WTC11 (cell line): ENCODE measurements around the gene SPHK2. TPM values are rescaled to one million over a fixed set of nuclear protein-coding genes. Genes with fewer than 3 reads are reported as not detected.

Experiments
- ATAC-seq: fragments of 200-7000 bp; cut with Tn5 transposase; 2 replicates; pipeline ENCODE4 v1.10.0; 2021; ENCODE audit warnings: mild to moderate bottlenecking, moderate library complexity
- CTCF ChIA-PET: fragments of 300-600 bp; sonication (Branson Sonifier 250); formaldehyde crosslinking; loops from one replicate; lab custom pipeline; 2021; ENCODE audit warnings: antibody characterized with exemption; lab: Charles Lee
- POLR2A ChIA-PET: fragments of 350-600 bp; sonication (Branson Sonifier 250); formaldehyde crosslinking; loops from one replicate; lab custom pipeline; 2021; ENCODE audit warnings: antibody characterized with exemption; lab: Charles Lee
- DNase-seq: peaks from one replicate; pipeline ENCODE4 v3.0.0; 2021; ENCODE audit warnings: low spot score
- H3K27ac Mint-ChIP-seq: 2 replicates; pipeline ENCODE4 v1.8.0; 2021; ENCODE audit warnings: mixed read lengths
- H3K27me3 Mint-ChIP-seq: 2 replicates; pipeline ENCODE4 v1.8.0; 2021; ENCODE audit warnings: low read depth, mild to moderate bottlenecking, moderate library complexity, mixed read lengths
- H3K36me3 Mint-ChIP-seq: 2 replicates; pipeline ENCODE4 v1.8.0; 2021; ENCODE audit warnings: mixed read lengths
- H3K4me1 Mint-ChIP-seq: 2 replicates; pipeline ENCODE4 v1.8.0; 2022; ENCODE audit warnings: mixed read lengths
- H3K4me3 Mint-ChIP-seq: 2 replicates; pipeline ENCODE4 v1.8.0; 2021; ENCODE audit warnings: mild to moderate bottlenecking, moderate library complexity, mixed read lengths
- H3K9me3 Mint-ChIP-seq: 2 replicates; pipeline ENCODE4 v1.8.0; 2021; ENCODE audit warnings: mixed read lengths
- CREB1 ChIP-seq: sonication (generic); formaldehyde crosslinking; IDR thresholded peaks from 2 replicates; pipeline ENCODE4 v1.8.0; 2023; ENCODE audit warnings: mild to moderate bottlenecking, missing genetic modification reagents
- CREM ChIP-seq: sonication (generic); formaldehyde crosslinking; IDR thresholded peaks from 2 replicates; pipeline ENCODE4 v1.8.1; 2022; ENCODE audit warnings: mild to moderate bottlenecking, missing genetic modification reagents, moderate library complexity
- CTCF ChIP-seq: fragments of 200-600 bp; IDR thresholded peaks from 2 replicates; pipeline ENCODE4 v1.8.0; 2022; ENCODE audit warnings: antibody characterized with exemption
- FOXK1 ChIP-seq: sonication (generic); formaldehyde crosslinking; IDR thresholded peaks from 2 replicates; pipeline ENCODE4 v1.8.0; 2022; ENCODE audit warnings: mild to moderate bottlenecking, moderate library complexity, missing genetic modification reagents
- GTF2I ChIP-seq: fragments of 250-450 bp; sonication (Bioruptor Pico); conservative IDR thresholded peaks from 2 replicates; pipeline ENCODE4 v1.4.0; 2021; ENCODE audit warnings: mild to moderate bottlenecking
- JUN ChIP-seq: sonication (generic); formaldehyde crosslinking; IDR thresholded peaks from 2 replicates; pipeline ENCODE4 v1.8.0; 2023; ENCODE audit warnings: mild to moderate bottlenecking, missing genetic modification reagents
- KAT7 ChIP-seq: sonication (generic); formaldehyde crosslinking; IDR thresholded peaks from 2 replicates; pipeline ENCODE4 v1.8.1; 2023; ENCODE audit warnings: missing genetic modification reagents, mild to moderate bottlenecking, borderline replicate concordance
- MAX ChIP-seq: sonication (generic); formaldehyde crosslinking; IDR thresholded peaks from 2 replicates; pipeline ENCODE4 v1.8.0; 2022; ENCODE audit warnings: mild to moderate bottlenecking, missing genetic modification reagents
- MXD4 ChIP-seq: fragments of 250-450 bp; sonication (Bioruptor Pico); IDR thresholded peaks from 2 replicates; pipeline ENCODE4 v1.8.0; 2021; ENCODE audit warnings: mild to moderate bottlenecking, moderate library complexity, borderline replicate concordance
- MYBL2 ChIP-seq: sonication (generic); formaldehyde crosslinking; IDR thresholded peaks from 2 replicates; pipeline ENCODE4 v1.8.1; 2023; ENCODE audit warnings: mild to moderate bottlenecking, moderate library complexity, missing genetic modification reagents
- OVOL2 ChIP-seq: fragments of 250-450 bp; sonication (Bioruptor Pico); IDR thresholded peaks from 2 replicates; pipeline ENCODE4 v1.9.0; 2021; ENCODE audit warnings: mild to moderate bottlenecking, borderline replicate concordance
- PRDM15 ChIP-seq: sonication (generic); formaldehyde crosslinking; IDR thresholded peaks from 2 replicates; pipeline ENCODE4 v1.8.0; 2022; ENCODE audit warnings: missing genetic modification reagents
- PREB ChIP-seq: sonication (generic); formaldehyde crosslinking; IDR thresholded peaks from 2 replicates; pipeline ENCODE4 v1.8.1; 2022; ENCODE audit warnings: mild to moderate bottlenecking, missing genetic modification reagents, moderate library complexity, borderline replicate concordance
- RELA ChIP-seq: sonication (generic); formaldehyde crosslinking; IDR thresholded peaks from 2 replicates; pipeline ENCODE4 v1.8.1; 2022; ENCODE audit warnings: missing genetic modification reagents, mild to moderate bottlenecking, borderline replicate concordance
- SP1 ChIP-seq: sonication (generic); formaldehyde crosslinking; conservative IDR thresholded peaks from 2 replicates; pipeline ENCODE4 v1.8.1; 2022; ENCODE audit warnings: missing genetic modification reagents
- ZBTB43 ChIP-seq: sonication (generic); formaldehyde crosslinking; IDR thresholded peaks from 2 replicates; pipeline ENCODE4 v1.8.1; 2023; ENCODE audit warnings: mild to moderate bottlenecking, missing genetic modification reagents
- ZMAT4 ChIP-seq: fragments of 250-450 bp; sonication (Bioruptor Pico); IDR thresholded peaks from 2 replicates; pipeline ENCODE4 v1.9.0; 2021; ENCODE audit warnings: mild to moderate bottlenecking
- ZNF121 ChIP-seq: sonication (generic); formaldehyde crosslinking; IDR thresholded peaks from 2 replicates; pipeline ENCODE4 v1.8.0; 2023; ENCODE audit warnings: missing genetic modification reagents
- ZNF138 ChIP-seq: sonication (generic); formaldehyde crosslinking; conservative IDR thresholded peaks from 2 replicates; pipeline ENCODE4 v1.8.1; 2022; ENCODE audit warnings: mild to moderate bottlenecking, moderate library complexity, missing genetic modification reagents
- ZNF219 ChIP-seq: sonication (generic); formaldehyde crosslinking; IDR thresholded peaks from 2 replicates; pipeline ENCODE4 v1.8.0; 2023; ENCODE audit warnings: missing genetic modification reagents, mild to moderate bottlenecking, borderline replicate concordance
- ZNF232 ChIP-seq: sonication (generic); formaldehyde crosslinking; IDR thresholded peaks from 2 replicates; pipeline ENCODE4 v1.8.0; 2022; ENCODE audit warnings: mild to moderate bottlenecking, missing genetic modification reagents
- ZNF263 ChIP-seq: sonication (generic); formaldehyde crosslinking; IDR thresholded peaks from 2 replicates; pipeline ENCODE4 v1.8.1; 2022; ENCODE audit warnings: low read depth, mild to moderate bottlenecking, moderate library complexity, missing genetic modification reagents
- ZNF317 ChIP-seq: sonication (generic); formaldehyde crosslinking; IDR thresholded peaks from 2 replicates; pipeline ENCODE4 v1.8.1; 2023; ENCODE audit warnings: low read depth, mild to moderate bottlenecking, moderate library complexity, missing genetic modification reagents, borderline replicate concordance
- ZNF416 ChIP-seq: fragments of 250-450 bp; sonication (Bioruptor Pico); IDR thresholded peaks from 2 replicates; pipeline ENCODE4 v1.9.0; 2021; ENCODE audit warnings: mild to moderate bottlenecking, inconsistent platforms
- ZNF423 ChIP-seq: fragments of 250-450 bp; sonication (Bioruptor Pico); IDR thresholded peaks from 2 replicates; pipeline ENCODE4 v2.1.2; 2022; ENCODE audit warnings: mild to moderate bottlenecking, moderate library complexity
- ZNF425 ChIP-seq: fragments of 250-450 bp; sonication (Bioruptor Pico); conservative IDR thresholded peaks from 2 replicates; pipeline ENCODE4 v1.9.0; 2021; ENCODE audit warnings: mild to moderate bottlenecking
- total RNA-seq: library from RNA; stranded (reverse); gene quantifications from 3 replicates; pipeline ENCODE4 v1.2.3, GENCODE V29; 2021

The SPHK2 gene
- total RNA-seq, 1 experiment from 2014 or later = 64.6 TPM

GRCh38 chr19:48646001-48646721, 26.9 kb downstream of the SPHK2 start, which contains the start of gene CA11 (continued):
- no peak for TF ChIP-seq ZNF425
- peak; percentile 61; the same call in 1 of the 2 replicates for TF ChIP-seq FOXK1 (CRISPR knock-in tag)
- no peak for TF ChIP-seq PRDM15
- no peak for TF ChIP-seq RELA
- 0 out of 2 replicates have a peak, but pooled peaks have one; percentile 48 for TF ChIP-seq ZNF232
- no peak for TF ChIP-seq ZNF423 (CRISPR knock-in tag)
- 0 out of 2 replicates have a peak, but pooled peaks have one; percentile 24 for TF ChIP-seq ZNF416
- TF ChIP-seq MAX (CRISPR knock-in tag) = peak; percentile 80
- TF ChIP-seq OVOL2 (CRISPR knock-in tag) = no peak
- TF ChIP-seq ZBTB43 (CRISPR knock-in tag) = 0 out of 2 replicates have a peak, but pooled peaks have one; percentile 33

GRCh38 chr19:48646722-48647216, 27.5 kb downstream of the SPHK2 start:
- ChIA-PET POLR2A (interaction anchor here (0.5 to 0.9 kb wide), 3 partner anchors 141 to 782 kb away, joined by 3 to 4 read pairs (median 3); no protein-coding TSS in a partner anchor), CTCF (interaction anchor here (1.4 to 2.4 kb wide), 8 partner anchors 10 to 196 kb away, joined by 5 to 41 read pairs (median 10); partner anchors contain the start of genes DBP, FUT2 and RASIP1)
- Mint-ChIP-seq H3K9me3 (peaks cover 5% of the 10 kb centered on the region), H3K27ac (no peak overlapping the region), H3K36me3 (no peaks in the 10 kb centered on the region), H3K27me3 (no peaks in the 10 kb centered on the region; the same call in 1 of the 2 replicates), H3K4me3 (peak overlapping the region; percentile 85), H3K4me1 (peaks cover 9% of the 10 kb centered on the region)
- DNase-seq = no peak
- ATAC-seq = no peak
- TF ChIP-seq PREB (CRISPR knock-in tag) = no peak
- TF ChIP-seq ZNF263 (CRISPR knock-in tag) = peak; percentile 66; the same call in 1 of the 2 replicates
- TF ChIP-seq ZNF121 (CRISPR knock-in tag) = peak; percentile 18
- TF ChIP-seq GTF2I (CRISPR knock-in tag) = no peak
- 0 out of 2 replicates have a peak, but pooled peaks have one; percentile 19 for TF ChIP-seq CREB1 (CRISPR knock-in tag)
- TF ChIP-seq ZMAT4 (CRISPR knock-in tag) = no peak
- no peak for TF ChIP-seq MXD4
- no peak for TF ChIP-seq JUN
- peak; percentile 73 for TF ChIP-seq SP1 (CRISPR knock-in tag)
- no peak for TF ChIP-seq KAT7
- TF ChIP-seq MYBL2 (CRISPR knock-in tag) = no peak
- TF ChIP-seq ZNF138 (CRISPR knock-in tag) = no peak
- TF ChIP-seq CTCF = no peak
- TF ChIP-seq RELA = no peak
- TF ChIP-seq ZNF232 = no peak
- TF ChIP-seq ZNF317 = no peak
- TF ChIP-seq ZNF219 = no peak
- no peak for TF ChIP-seq CREM (CRISPR knock-in tag)
